Activated CD8-positive, alpha-beta T cell treated with anti-CD3 and anti-CD28 coated beads for 36 hours (primary cell): ENCODE data around the gene RDX. TPM values are rescaled to one million over a fixed set of nuclear protein-coding genes. Genes with fewer than 3 reads are reported as not detected.

Experiments used
- ATAC-seq: fragments of 200-7000 bp; cut with Tn5 transposase; one replicate; pipeline ENCODE4 v1.10.0; 2021; ENCODE audit warnings: mild to moderate bottlenecking, moderate library complexity
- CTCF ChIA-PET: fragments of 350-600 bp; sonication (Branson Sonifier 250); formaldehyde crosslinking; loops from one replicate; lab custom pipeline; 2021; ENCODE audit warnings: antibody characterized with exemption; lab: Charles Lee
- POLR2A ChIA-PET: fragments of 350-600 bp; sonication (Branson Sonifier 250); formaldehyde crosslinking; loops from one replicate; lab custom pipeline; 2021; ENCODE audit warnings: antibody characterized with exemption; lab: Charles Lee
- DNase-seq: peaks from one replicate; pipeline ENCODE4 v3.0.0-alpha.2; 2020
- H3K27ac Mint-ChIP-seq: one replicate; pipeline ENCODE4 v1.8.0; 2021; ENCODE audit warnings: mild to moderate bottlenecking, mixed read lengths
- H3K27me3 Mint-ChIP-seq: one replicate; pipeline ENCODE4 v1.8.0; 2021; ENCODE audit warnings: mixed read lengths
- H3K36me3 Mint-ChIP-seq: one replicate; pipeline ENCODE4 v1.8.0; 2021; ENCODE audit warnings: low read depth, mixed read lengths
- H3K4me1 Mint-ChIP-seq: one replicate; pipeline ENCODE4 v1.8.0; 2021; ENCODE audit warnings: low read depth, mixed read lengths
- H3K4me3 Mint-ChIP-seq: one replicate; pipeline ENCODE4 v1.8.0; 2021; ENCODE audit warnings: mild to moderate bottlenecking, moderate library complexity, mixed read lengths
- H3K9me3 Mint-ChIP-seq: one replicate; pipeline ENCODE4 v1.8.0; 2021; ENCODE audit warnings: mixed read lengths
- intact Hi-C: fragments of 100-400 bp; cut with micrococcal nuclease; formaldehyde crosslinking; loops from one replicate; pipeline ENCODE4 v1.10.0; 2022
- total RNA-seq, 2 experiments: library from RNA; stranded (reverse); gene quantifications; one replicate each; pipeline ENCODE4 v1.2.3, GENCODE V29; 2021
- TF ChIP-seq, protein P1 (sequence below): fragments of 200-600 bp; IDR thresholded peaks from one replicate; pipeline ENCODE4 v1.8.0; 2022; ENCODE audit warnings: antibody characterized with exemption, mild to moderate bottlenecking

The RDX gene
- total RNA-seq, 2 experiments from 2014 or later = 37.8 to 41.2 TPM

DNA sequence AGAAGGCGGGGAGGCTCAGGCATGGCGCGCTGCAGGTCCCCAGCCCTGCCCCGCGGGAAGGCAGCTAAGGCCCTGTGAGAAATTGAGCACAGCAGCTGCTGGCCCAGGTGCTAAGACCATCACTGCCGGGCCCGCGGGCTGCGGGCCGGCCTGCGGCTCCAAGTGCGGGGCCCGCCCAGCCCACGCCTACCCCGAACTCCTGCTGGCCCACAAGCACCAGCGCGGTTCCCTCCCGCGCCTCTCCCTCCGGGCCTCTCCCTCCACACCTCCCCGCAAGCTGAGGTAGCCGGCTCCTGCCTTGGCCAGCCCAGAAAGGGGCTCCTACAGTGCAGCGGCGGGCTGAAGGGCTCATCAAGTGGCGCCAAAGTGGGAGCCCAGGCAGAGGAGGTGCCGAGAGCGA is 4.6 kb upstream of the RDX start:
- no peak overlapping the region for H3K27ac Mint-ChIP-seq
- no peak for ATAC-seq
- no peak overlapping the region for H3K4me3 Mint-ChIP-seq
- TF ChIP-seq, protein P1, sequence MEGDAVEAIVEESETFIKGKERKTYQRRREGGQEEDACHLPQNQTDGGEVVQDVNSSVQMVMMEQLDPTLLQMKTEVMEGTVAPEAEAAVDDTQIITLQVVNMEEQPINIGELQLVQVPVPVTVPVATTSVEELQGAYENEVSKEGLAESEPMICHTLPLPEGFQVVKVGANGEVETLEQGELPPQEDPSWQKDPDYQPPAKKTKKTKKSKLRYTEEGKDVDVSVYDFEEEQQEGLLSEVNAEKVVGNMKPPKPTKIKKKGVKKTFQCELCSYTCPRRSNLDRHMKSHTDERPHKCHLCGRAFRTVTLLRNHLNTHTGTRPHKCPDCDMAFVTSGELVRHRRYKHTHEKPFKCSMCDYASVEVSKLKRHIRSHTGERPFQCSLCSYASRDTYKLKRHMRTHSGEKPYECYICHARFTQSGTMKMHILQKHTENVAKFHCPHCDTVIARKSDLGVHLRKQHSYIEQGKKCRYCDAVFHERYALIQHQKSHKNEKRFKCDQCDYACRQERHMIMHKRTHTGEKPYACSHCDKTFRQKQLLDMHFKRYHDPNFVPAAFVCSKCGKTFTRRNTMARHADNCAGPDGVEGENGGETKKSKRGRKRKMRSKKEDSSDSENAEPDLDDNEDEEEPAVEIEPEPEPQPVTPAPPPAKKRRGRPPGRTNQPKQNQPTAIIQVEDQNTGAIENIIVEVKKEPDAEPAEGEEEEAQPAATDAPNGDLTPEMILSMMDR = no peak
- no peaks in the 10 kb centered on the region for H3K27me3 Mint-ChIP-seq
- peaks cover 3% of the 10 kb centered on the region for H3K9me3 Mint-ChIP-seq
- intact Hi-C loops = no loop called here
- H3K36me3 Mint-ChIP-seq = no peaks in the 10 kb centered on the region
- peaks cover 18% of the 10 kb centered on the region for H3K4me1 Mint-ChIP-seq
- CTCF ChIA-PET = no interaction called here
- DNase-seq = no peak
- POLR2A ChIA-PET = no interaction called here

DNA sequence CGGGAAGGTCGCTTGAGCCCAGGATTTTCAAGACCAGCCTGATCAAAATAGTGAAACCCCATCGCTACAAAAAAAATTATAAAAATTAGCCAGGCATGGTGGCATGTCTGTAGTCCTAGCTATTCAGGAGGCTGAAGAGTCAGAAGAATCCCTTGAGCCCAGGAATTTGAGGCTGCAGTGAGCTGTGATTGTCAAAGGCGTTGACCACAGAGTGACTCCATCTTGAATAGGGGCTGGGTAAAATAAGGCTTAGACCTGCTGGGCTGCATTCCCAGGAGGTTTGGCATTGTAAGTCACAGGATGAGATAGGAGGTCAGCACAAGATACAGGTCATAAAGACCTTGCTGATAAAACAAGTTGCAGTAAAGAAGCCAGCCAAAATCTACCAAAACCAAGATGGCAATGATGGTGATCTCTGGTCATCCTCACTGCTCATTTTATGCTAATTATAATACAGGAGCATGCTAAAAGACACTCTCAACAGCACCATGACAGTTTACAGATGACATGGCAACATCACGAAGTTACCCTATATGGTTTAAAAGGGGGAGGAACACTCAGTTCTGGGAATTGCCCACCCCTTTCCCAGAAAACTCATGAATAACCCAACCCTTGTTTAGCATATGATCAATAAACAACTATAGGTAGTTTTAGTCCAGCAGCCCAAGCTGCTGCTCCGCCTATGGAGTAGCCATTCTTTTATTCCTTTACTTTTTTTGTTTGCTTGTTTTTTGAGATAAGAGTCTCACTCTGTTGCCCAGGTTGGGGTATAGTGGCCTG is 2.8 kb upstream of the RDX start:
- Mint-ChIP-seq H3K36me3 (peaks cover 2% of the 10 kb centered on the region), H3K27ac (no peak overlapping the region), H3K4me1 (peaks cover 25% of the 10 kb centered on the region), H3K9me3 (peaks cover 3% of the 10 kb centered on the region), H3K4me3 (no peak overlapping the region), H3K27me3 (no peaks in the 10 kb centered on the region)
- intact Hi-C loops = loop anchor here (5.0 kb wide), 2 partner anchors 48 to 128 kb away; partner anchors contain the start of gene FDX1
- ChIA-PET POLR2A (interaction anchor here (0.6 kb wide), 1 partner anchor 983 kb away, joined by 3 read pairs; no protein-coding TSS in a partner anchor), CTCF (interaction anchor here (1.0 to 1.6 kb wide), 2 partner anchors 30 to 98 kb away, joined by 3 to 7 read pairs; no protein-coding TSS in a partner anchor)
- DNase-seq = peak; percentile 20
- TF ChIP-seq, protein P1 = no peak
- no peak for ATAC-seq

DNA sequence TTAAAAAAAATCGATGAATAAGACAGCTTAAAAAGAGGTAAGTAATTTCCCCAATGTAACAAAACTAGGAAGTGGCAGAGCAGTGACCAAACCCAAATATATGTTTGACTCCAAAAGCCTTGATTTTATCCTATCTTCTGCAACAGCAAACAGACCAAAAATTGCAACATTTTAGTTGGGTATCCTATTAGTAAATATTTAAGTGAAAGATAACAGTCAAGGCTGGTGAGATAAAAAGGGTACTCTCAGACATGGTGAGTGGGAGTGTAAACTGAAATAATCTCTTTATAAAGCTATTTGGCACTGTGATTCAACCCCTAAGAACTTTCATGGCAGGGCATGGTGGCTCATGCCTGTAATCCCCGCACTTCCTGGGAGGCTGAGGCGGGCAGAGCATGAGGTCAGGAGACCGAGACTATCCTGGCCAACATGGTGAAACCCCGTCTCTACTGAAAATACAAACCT is 1.9 kb upstream of the RDX start:
- ATAC-seq (no peak), DNase-seq (no peak)
- H3K9me3 Mint-ChIP-seq = peaks cover 3% of the 10 kb centered on the region
- intact Hi-C loops = loop anchor here (5.0 kb wide), 2 partner anchors 49 to 129 kb away; partner anchors contain the start of gene FDX1
- H3K27ac Mint-ChIP-seq = no peak overlapping the region
- H3K4me3 Mint-ChIP-seq = no peak overlapping the region
- H3K36me3 Mint-ChIP-seq = peaks cover 4% of the 10 kb centered on the region
- no peaks in the 10 kb centered on the region for H3K27me3 Mint-ChIP-seq
- ChIA-PET POLR2A (interaction anchor here (1.2 kb wide), 1 partner anchor 10 kb away, joined by 4 read pairs; no protein-coding TSS in a partner anchor), CTCF (interaction anchor here (1.0 to 1.8 kb wide), 3 partner anchors 31 to 98 kb away, joined by 3 to 7 read pairs (median 4); no protein-coding TSS in a partner anchor)
- peaks cover 33% of the 10 kb centered on the region for H3K4me1 Mint-ChIP-seq
- TF ChIP-seq, protein P1 = no peak

DNA sequence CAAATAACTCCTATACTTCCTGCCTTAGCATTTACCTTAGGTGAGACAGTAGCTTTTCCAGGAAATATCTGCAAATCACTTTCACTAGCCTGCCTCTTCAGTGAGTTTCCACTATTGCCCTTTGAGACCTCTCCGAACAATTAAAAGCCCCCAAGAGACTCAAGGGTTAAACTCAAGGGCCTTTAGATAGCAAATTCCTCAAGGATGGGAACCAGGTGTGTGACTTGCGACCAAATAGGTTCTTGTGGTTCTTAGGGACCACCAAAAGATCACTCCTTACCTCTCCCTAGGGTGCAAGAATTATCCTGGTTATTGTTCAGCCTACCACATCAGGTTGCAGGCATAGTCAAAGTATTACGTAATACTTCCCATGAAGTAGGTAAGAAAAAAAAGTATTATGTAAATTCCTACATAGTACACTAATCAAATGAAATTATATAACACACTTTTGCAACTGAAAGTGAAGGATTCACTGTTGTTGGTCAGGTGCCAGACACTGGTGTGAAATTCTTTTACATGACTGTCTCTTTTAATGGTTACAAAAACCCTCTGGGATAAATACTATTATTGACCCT is 1.4 kb upstream of the RDX start:
- intact Hi-C loops = loop anchor here (5.0 kb wide), 2 partner anchors 49 to 129 kb away; partner anchors contain the start of gene FDX1
- TF ChIP-seq, protein P1 = no peak
- no peak for ATAC-seq
- Mint-ChIP-seq H3K4me1 (peaks cover 35% of the 10 kb centered on the region), H3K9me3 (peaks cover 3% of the 10 kb centered on the region), H3K4me3 (peak overlapping the region; percentile 52), H3K36me3 (peaks cover 4% of the 10 kb centered on the region), H3K27ac (no peak overlapping the region), H3K27me3 (no peaks in the 10 kb centered on the region)
- POLR2A ChIA-PET = interaction anchor here (1.1 to 1.2 kb wide), 2 partner anchors 10 to 51 kb away, joined by 3 to 4 read pairs; no protein-coding TSS in a partner anchor
- DNase-seq = peak; percentile 19
- CTCF ChIA-PET = interaction anchor here (0.6 to 1.8 kb wide), 6 partner anchors 31 to 97 kb away, joined by 3 to 7 read pairs (median 4); no protein-coding TSS in a partner anchor
